MCF 10A (cell line): ENCODE measurements around the gene PPM1J. TPM values are rescaled to one million over a fixed set of nuclear protein-coding genes. Genes with fewer than 3 reads are reported as not detected.
A peak's percentile ranks its signal among the peaks of the same experiment; 100 is the strongest.

ENCODE experiments used
- BruUV-seq: library from RNA; stranded (reverse); fragments of 400-500 nt; replicated peaks from 2 replicates; lab custom pipeline; 2021; lab: Mats Ljungman, UMichigan
- CTCF ChIA-PET: fragments of 300-600 bp; sonication (Branson Sonifier 250); formaldehyde crosslinking; extraction: SDS; loops from one replicate; lab custom pipeline; 2021; ENCODE audit warnings: antibody characterized with exemption, inconsistent platforms; lab: Yijun Ruan, JAX
- POLR2A ChIA-PET: fragments of 300-600, 350-650 bp; sonication (Branson Sonifier 250); formaldehyde crosslinking; extraction: SDS; loops from one replicate; lab custom pipeline; 2020; ENCODE audit warnings: antibody characterized with exemption, inconsistent platforms; lab: Yijun Ruan, JAX
- DNase-seq: peaks from one replicate; pipeline ENCODE4 v3.0.0-alpha.2; 2018; ENCODE audit not compliant: unreplicated experiment
- H3K27ac Mint-ChIP-seq: one replicate; pipeline ENCODE4 v1.8.0; 2022; ENCODE audit warnings: mild to moderate bottlenecking, low read depth, mixed read lengths; ENCODE audit not compliant: unreplicated experiment
- H3K27me3 Mint-ChIP-seq: one replicate; pipeline ENCODE4 v1.8.0; 2022; ENCODE audit warnings: mixed read lengths; ENCODE audit not compliant: insufficient read depth, unreplicated experiment
- H3K36me3 Mint-ChIP-seq: one replicate; pipeline ENCODE4 v1.8.0; 2022; ENCODE audit warnings: mild to moderate bottlenecking, moderate library complexity, mixed read lengths; ENCODE audit not compliant: insufficient read depth, unreplicated experiment
- H3K4me1 Mint-ChIP-seq: one replicate; pipeline ENCODE4 v1.8.0; 2022; ENCODE audit warnings: mixed read lengths; ENCODE audit not compliant: insufficient read depth, unreplicated experiment
- H3K4me3 Mint-ChIP-seq: one replicate; pipeline ENCODE4 v1.8.0; 2022; ENCODE audit warnings: mild to moderate bottlenecking, moderate library complexity, mixed read lengths; ENCODE audit not compliant: unreplicated experiment
- H3K9me3 Mint-ChIP-seq: one replicate; pipeline ENCODE4 v1.8.0; 2022; ENCODE audit warnings: mixed read lengths; ENCODE audit not compliant: unreplicated experiment
- intact Hi-C: fragments of 100-400 bp; cut with micrococcal nuclease; formaldehyde crosslinking; loops from 2 replicates; pipeline ENCODE4 v1.14.1; 2022
- total RNA-seq: library from RNA; stranded (reverse); gene quantifications from 2 replicates; pipeline ENCODE4 v1.2.3, GENCODE V29; 2022
- TF ChIP-seq, protein P1 (sequence below): fragments of 200-600 bp; IDR thresholded peaks from one replicate; pipeline ENCODE4 v1.8.0; 2022; ENCODE audit warnings: antibody characterized with exemption, mild to moderate bottlenecking; ENCODE audit not compliant: unreplicated experiment

The PPM1J gene
- total RNA-seq, 1 experiment from 2014 or later = 1.5 TPM

DNA sequence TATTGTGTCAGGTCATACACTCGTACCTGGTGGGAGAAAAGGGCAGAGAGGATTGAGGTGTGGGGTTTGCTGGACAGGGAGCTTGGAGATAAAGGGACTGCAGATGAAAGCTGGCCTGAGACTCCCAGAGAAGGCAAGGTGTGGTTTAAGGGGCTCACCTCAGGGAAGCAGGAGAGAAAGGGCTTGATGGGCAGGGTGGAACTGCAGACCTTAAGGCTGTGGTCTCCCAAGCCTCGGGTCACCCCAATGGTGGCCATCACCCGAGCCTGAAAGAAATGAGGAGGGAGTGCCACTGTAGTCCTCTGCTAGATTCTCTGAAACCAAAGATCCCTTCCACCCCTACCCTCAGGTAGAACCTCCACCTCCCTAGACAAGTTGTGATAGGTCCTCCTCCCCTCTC, 4.5 kb downstream of the PPM1J start:
- no peak for DNase-seq
- Mint-ChIP-seq H3K4me1 (peaks cover 12% of the 10 kb centered on the region), H3K27ac (peak overlapping the region; percentile 14), H3K27me3 (no peaks in the 10 kb centered on the region), H3K36me3 (no peaks in the 10 kb centered on the region), H3K4me3 (no peak overlapping the region), H3K9me3 (no peaks in the 10 kb centered on the region)
- TF ChIP-seq, protein P1, sequence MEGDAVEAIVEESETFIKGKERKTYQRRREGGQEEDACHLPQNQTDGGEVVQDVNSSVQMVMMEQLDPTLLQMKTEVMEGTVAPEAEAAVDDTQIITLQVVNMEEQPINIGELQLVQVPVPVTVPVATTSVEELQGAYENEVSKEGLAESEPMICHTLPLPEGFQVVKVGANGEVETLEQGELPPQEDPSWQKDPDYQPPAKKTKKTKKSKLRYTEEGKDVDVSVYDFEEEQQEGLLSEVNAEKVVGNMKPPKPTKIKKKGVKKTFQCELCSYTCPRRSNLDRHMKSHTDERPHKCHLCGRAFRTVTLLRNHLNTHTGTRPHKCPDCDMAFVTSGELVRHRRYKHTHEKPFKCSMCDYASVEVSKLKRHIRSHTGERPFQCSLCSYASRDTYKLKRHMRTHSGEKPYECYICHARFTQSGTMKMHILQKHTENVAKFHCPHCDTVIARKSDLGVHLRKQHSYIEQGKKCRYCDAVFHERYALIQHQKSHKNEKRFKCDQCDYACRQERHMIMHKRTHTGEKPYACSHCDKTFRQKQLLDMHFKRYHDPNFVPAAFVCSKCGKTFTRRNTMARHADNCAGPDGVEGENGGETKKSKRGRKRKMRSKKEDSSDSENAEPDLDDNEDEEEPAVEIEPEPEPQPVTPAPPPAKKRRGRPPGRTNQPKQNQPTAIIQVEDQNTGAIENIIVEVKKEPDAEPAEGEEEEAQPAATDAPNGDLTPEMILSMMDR = no peak
- ChIA-PET CTCF (interaction anchor here (0.6 to 1.1 kb wide), 4 partner anchors 38 to 316 kb away, joined by 3 to 4 read pairs (median 3); no protein-coding TSS in a partner anchor), POLR2A (interaction anchor here (0.6 to 6.4 kb wide), 3 partner anchors 36 to 363 kb away, joined by 3 to 44 read pairs (median 31); partner anchors contain the start of genes CAPZA1, LRIG2, MOV10 and ST7L)
- intact Hi-C loops = no loop called here
- BruUV-seq = no TSS peak

DNA sequence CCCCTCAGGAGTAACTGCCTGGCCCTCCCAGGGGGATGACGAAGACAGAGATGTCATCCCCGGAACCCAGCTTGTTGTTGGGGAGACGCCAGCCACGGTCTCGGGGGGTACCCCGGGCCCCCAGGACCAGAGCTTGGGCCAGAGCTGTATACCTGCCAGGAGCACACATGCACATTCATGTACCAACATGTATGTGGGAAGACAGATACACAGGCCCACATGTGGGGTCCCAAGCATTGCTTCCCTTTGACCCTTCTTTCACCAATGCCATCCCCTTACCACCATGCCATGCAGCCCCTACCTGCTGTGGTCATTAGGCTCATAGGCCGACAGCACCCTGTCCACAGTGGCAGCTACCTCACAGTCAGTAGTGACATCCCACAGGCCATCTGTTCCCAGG, 5.0 kb downstream of the PPM1J start:
- no TSS peak for BruUV-seq
- Mint-ChIP-seq H3K9me3 (no peaks in the 10 kb centered on the region), H3K4me3 (no peak overlapping the region), H3K36me3 (no peaks in the 10 kb centered on the region), H3K27ac (peak overlapping the region; percentile 14), H3K27me3 (no peaks in the 10 kb centered on the region), H3K4me1 (peaks cover 16% of the 10 kb centered on the region)
- DNase-seq = no peak
- CTCF ChIA-PET = interaction anchor here (0.8 to 2.7 kb wide), 5 partner anchors 36 to 321 kb away, joined by 3 to 34 read pairs (median 4); partner anchors contain the start of gene MOV10
- intact Hi-C loops = no loop called here
- TF ChIP-seq, protein P1 = no peak
- POLR2A ChIA-PET = interaction anchor here (0.6 to 6.4 kb wide), 4 partner anchors 36 to 1788 kb away, joined by 3 to 44 read pairs (median 34); partner anchors contain the start of genes CAPZA1, CTTNBP2NL, MOV10 and ST7L

DNA sequence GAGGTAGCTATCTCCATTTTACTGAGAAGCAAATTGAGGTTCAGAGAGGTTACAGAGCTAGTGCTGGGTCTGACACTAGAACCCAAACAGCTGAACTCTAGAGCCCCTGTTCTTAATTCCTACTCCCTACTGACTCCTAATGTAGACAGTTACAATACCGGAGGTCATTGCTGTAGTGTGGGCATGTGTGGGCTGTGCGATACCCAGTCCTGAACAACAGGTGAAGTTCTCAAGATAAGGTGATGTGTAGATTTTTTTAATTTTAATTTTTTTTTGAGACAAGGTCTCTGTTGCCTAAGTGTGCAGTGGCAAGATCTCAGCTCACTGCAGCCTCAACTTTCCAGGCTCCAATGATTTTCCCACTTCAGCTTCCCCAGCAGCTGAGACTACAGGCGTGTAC, 6.6 kb downstream of the PPM1J start:
- POLR2A ChIA-PET = interaction anchor here (1.0 to 6.4 kb wide), 12 partner anchors 8 to 317 kb away, joined by 3 to 44 read pairs (median 6); partner anchors contain the start of genes CAPZA1, CTTNBP2NL, MOV10 and ST7L
- Mint-ChIP-seq H3K27ac (peak overlapping the region; percentile 91), H3K9me3 (no peaks in the 10 kb centered on the region), H3K4me1 (peaks cover 31% of the 10 kb centered on the region), H3K4me3 (no peak overlapping the region), H3K27me3 (no peaks in the 10 kb centered on the region), H3K36me3 (peaks cover 6% of the 10 kb centered on the region)
- no TSS peak for BruUV-seq
- TF ChIP-seq, protein P1 = no peak
- CTCF ChIA-PET = interaction anchor here (0.6 to 3.9 kb wide), 24 partner anchors 7 to 409 kb away, joined by 3 to 48 read pairs (median 4); partner anchors contain the start of genes CAPZA1, CTTNBP2NL, LRIG2 and MOV10
- no peak for DNase-seq
- intact Hi-C loops = no loop called here

DNA sequence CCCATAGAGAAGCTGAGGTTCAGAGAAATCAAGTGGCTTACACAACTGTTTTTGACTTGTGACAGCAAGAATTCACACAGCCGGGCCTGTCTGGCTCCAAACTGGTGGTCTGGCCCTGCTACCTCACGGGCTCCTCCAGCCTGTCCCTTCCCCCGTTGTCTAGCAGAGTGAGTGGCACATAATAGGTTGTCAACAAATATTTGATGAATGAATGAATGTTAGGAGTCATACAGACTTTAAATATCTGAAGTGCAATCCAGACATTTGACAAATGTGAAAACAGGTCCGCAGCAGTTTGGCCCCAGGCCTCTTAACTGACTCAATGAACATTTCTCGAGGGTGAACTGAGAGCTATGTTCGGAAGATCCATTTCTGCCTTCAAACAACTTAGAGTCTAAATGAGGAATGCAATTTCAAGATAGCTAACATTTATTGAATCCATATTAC, 7.1 kb downstream of the PPM1J start:
- Mint-ChIP-seq H3K4me1 (peaks cover 31% of the 10 kb centered on the region), H3K27ac (peak overlapping the region; percentile 91), H3K9me3 (no peaks in the 10 kb centered on the region), H3K36me3 (peaks cover 9% of the 10 kb centered on the region), H3K27me3 (no peaks in the 10 kb centered on the region), H3K4me3 (peak overlapping the region; percentile 78)
- POLR2A ChIA-PET = interaction anchor here (0.6 to 6.4 kb wide), 12 partner anchors 10 to 317 kb away, joined by 3 to 44 read pairs (median 6); partner anchors contain the start of genes CAPZA1, CTTNBP2NL, MOV10 and ST7L
- TF ChIP-seq, protein P1 = no peak
- CTCF ChIA-PET = interaction anchor here (0.6 to 3.9 kb wide), 29 partner anchors 8 to 417 kb away, joined by 3 to 48 read pairs (median 4); partner anchors contain the start of genes CAPZA1, CTTNBP2NL, LRIG2 and MOV10
- intact Hi-C loops = no loop called here
- BruUV-seq = no TSS peak
- no peak for DNase-seq
